ENCODE data around the gene LTF.
"Not testable (repeated sequence)": the region's sequence is repeated elsewhere in the genome, so short reads cannot be mapped to it uniquely, and the experiment has no call there.

Gene LTF

DNA sequence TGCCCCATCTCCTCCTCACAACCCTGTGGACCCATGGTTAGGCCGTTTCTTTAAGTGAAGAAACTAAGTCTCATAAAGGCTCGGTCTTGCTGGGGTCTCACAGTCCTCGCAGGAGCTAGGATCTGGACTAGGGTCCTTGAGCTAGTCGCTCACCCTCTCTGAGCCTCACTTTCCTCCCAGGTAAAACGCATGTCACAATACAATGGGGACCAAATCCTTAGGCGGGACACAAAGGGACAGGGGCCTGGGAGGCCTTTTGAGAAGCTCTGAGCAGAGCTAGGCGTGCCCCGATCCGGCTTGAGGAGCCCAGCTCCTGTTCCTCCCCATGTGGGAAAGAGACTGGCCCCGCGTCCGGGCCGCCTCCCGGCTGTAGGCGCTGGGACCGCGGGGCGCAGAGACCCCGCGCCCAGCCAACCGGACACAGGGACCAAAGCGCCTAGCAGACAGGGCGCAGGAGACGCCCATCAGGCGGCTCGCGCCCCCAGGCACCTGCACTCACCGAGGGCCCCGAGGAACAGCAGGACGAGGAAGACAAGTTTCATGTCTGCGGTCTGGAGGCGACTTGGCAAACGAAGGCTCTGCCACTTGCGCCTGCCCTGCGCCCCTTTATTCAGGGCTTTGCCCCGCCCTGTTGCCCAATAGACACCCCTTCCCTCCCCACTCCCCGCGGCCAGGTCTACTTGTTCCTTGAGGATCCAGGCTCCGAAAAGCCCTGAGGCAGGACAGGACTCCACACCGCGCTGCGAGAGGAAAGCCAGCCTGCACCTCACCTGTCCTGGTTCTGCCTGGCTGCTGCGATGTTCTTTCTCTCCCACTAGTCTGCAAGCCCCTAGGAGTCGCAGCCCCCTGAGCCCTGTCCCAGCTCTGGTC, at the start of gene LTF:
Gene LTF (minus strand): TSS at position 580 of the 870 bp plus-strand sequence. CDS start 38 bp downstream, at position 542.
- no peak for DNase-seq

DNA sequence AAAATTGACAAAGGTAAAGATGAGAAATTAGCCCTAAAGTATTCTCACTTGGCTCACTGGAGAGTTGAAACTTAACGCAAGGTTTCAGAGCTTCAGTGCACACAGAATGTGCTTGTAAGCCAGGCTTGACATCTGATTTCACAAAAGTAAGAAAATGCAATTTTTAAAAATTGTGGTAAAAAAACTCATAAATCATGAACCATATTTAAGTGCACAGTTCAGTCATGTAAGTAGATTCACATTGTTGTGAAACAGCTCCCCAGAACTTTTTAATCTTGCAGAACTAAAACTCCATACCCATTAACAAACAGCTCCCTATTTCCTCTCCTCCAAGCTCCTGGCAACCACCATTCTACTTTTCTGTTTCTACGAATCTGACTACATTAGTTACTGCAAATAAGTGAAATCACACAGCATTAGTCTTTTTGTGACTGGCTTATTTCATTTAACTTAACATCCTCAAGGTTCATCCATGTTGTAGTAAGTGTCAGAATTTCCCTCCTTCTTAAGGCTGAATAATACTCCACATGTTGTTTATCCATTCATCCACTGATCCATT, 47.6 kb upstream of the LTF start:
- DNase-seq, result no peak

GRCh38 chr3:46509661-46510187, 45.0 kb upstream of the LTF start:
- DNase-seq, result no peak

DNA sequence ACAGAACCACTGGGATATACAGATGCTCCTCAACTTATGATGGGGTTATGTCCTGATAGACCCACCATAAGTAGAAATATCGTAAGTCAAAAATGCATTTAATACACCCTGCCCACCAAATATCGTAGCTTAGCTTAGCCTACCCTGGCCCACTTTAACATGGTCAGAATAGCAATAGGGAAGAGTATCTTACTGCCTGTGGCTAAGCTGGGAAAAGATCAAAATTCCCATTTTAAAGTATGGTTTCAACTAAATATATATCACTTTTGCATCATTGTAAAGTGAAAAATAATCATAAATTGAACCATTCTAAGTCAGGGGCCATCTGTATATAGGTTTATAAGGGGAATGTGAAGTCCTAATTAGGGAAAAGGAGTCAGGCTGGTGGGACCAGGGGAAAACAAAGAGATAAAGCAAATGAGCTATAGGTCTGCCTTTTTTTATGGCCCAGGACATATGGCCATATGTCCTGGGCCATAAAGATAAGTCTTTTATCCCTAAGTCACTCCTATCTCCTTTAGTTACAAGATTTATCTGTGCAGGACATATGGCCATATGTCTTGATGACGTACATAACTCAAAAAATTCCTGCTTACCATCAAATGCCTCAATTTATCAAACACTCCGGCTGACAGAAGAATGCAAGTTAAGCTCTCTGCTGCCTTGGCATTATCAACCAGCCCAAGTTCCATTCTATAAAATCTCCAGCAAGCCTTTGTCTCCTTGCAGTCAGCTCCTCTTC, 44.3 kb upstream of the LTF start:
- no peak for DNase-seq

DNA sequence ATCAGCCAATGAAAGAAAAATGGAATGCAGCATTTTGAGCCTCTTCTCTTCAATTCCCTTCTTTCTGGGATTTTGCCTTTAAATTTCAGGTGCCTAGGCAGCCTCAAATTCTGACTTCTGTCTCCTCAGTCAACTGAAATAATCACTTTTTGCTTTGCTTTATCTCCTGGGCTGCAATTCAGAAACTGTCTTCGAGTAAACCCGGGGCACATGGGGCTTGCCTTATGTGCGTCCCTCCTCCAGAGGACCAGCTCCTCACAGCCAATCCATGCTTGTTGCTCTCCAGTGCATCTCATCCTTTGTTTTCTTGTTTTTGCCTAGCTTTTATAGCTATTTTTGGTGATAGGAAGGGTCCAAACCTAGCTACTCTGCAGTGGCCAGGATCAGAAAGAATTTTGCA, 41.8 kb upstream of the LTF start:
- DNase-seq, result no peak

DNA sequence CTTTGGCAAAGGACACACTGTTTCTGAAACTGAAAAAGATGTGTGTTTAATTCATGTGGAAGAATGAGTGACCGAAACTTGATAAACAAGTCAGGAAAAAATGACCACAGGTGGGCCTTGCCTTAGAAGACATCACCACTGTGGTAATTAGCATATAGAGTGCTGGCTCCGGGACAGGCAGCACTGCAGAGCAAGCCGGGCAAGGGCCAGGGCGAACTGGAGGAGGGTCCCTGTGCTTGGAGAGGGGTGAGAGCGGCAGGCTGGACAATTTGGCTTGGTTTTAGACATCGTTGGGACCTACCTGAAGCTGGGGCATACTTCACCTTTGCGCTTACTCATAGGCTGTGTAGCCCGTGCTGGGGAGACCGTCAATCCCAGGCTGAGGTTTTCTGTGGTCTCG, 41.2 kb upstream of the LTF start:
- no peak for DNase-seq

DNA sequence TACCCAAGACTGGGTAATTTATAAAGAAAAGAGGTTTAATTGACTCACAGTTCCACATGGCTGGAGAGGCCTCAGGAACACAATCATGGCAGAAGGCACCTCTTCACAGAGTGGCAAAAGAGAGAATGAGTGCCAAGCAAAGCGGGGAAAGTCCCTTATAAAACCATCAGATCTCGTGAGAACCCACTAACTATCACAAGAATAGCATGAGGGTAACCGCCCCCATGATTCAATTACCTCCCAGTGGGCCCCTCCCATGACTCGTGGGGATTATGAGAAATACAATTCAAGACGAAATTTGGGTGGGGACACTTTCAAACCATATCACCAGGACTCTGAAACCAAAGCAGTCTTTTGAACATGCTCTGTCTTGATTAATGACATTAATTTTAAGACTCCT, 40.1 kb upstream of the LTF start:
- peak; percentile 26 for DNase-seq

DNA sequence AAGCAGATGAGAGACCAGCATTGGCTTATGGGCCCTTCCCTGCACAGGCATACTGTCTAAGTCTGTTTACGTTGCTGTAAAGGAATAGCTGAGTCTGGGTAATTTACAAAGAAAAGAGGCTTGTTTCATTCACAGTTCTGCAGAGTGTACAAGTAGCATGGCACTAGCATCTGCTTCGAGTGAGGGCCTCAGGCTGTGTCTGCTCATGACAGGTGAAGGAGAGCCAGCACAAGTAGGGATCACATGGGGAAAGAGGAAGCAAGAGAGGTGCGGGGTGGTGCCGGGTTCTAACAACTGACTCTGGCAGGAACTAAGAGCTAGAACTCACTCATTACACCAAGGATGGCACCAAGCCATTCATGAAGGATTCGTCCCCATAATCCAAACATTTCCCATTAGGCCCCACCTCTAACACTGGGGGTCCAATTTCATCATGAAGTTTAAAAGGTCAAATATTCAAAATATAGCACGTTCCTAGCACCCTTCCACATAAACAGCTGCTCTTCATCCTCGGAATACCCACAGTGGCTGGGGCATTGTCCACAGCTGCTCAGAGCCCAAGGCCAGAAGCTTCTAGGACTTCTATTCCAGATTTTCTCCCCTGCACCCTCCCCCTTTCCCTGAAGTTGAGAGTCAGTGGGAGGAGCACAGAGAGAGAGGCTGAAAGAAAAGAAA, 38.6 kb upstream of the LTF start:
- DNase-seq, result no peak

DNA sequence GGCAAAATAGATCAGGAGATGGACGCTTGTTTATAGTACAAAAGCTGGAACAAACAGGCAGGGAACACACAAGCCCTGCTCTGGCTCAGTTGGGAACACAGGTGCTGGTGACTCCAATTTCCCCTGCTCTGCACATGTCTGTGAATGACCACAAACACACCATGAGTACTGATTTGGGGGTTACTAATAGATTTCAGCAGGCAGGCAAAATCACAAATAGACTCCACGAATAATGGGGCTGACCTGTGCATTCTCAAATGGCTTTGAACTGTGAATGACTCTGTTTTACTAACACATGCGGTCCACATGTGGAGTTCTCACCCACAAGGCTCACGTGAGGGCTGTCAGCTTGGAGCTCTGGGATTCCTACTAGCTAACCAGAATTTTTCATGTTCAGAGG, 37.0 kb upstream of the LTF start:
- no peak for DNase-seq

GRCh38 chr3:46500656-46501635, 36.2 kb upstream of the LTF start:
- DNase-seq, result no peak

DNA sequence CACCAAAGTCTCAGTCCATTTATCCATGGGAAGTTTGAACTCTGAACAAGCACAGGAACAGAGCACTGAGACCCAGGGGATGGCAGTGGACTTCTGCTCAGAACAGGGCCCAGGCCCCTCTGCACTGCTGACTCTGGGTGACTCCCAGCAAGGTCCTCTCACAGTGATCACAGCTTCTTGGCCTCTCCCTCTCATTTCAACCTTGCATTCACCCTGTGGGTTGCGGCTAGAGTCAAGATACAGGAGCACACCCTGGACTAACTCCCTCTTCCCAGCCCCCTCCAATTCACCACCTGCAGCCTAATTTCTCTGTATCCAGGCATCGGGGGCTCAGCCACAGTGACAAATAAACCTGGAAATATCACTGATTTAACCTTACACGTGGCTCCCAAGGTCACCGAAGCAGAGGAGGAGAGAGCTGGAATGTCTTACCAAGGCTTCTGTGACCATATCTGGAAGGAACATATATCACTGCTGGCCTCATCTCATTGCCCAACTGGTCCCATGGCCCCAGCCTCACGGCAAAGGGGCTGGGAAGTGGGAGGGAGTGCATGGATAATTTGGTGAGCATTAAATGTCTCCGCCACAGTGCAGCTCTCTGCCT, 34.3 kb upstream of the LTF start:
- no peak for DNase-seq

DNA sequence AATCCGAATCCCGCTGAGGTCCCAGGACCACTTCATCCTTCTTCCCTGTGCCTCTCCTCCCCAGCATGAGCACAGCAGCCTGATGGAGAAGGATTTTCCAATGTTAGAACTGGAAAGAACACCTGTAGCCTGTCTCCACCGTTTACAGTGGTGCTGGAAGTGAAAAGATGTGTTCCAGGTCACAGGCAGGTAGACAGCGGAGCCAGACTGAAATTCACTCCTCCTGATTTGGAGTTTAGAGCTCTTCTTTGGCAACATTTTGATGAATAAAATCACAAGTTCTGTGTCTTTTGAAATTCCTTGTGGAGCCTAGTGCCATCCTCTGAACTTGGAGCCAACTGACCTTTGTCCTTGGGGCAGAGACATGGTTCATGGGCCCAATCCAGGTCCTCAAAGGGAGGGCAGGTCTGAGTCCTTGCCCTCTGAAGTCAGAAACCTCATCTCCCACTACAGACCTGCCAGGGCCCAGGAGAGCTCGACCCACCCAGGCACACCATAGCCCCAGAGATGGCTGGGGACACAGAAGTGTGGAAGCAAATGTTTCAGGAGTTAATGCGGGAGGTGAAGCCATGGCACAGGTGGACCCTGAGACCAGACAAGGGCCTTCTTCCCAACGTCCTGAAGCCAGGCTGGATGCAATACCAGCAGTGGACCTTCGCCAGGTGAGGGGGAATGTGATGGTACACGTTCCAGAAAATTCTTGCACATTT, 33.0 kb upstream of the LTF start, which contains the start of gene RTP3:
Gene RTP3 (plus strand): TSS at position 421 of the 710 bp plus-strand sequence. CDS start 87 bp downstream, at position 508.
- DNase-seq, result no peak

- peak; percentile 23 for DNase-seq
Observed at GRCh38 chr3:46496746-46497555, 32.2 kb upstream of the LTF start.

DNA sequence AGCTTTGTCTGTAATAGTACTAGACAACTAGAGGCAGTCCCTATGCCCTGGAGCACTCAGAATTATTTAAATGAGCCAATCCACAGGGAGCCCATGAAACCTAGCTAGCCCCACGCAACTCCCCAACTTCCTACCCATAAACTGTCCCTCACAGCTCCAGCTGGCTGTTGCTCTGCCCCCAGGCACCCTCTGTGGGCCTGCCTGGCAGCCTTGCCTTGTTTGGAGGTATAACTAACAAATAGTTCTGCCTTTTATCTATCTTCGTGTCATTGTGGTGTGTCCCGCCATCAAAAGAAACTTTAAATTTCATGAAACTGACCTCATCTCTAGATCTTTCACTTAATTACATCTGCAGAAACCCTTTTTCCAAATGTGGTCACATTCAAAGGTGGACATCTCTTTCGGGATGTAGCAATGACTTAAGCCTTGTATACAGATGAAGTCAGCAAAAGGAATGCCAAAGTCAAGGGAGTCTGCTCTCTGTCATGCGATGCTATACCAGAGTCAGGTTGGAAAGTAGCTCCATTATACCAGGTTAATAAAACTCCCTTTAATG, 31.3 kb upstream of the LTF start:
- DNase-seq, result no peak

- not testable (repeated sequence) for DNase-seq
Observed at GRCh38 chr3:46494491-46494890, 29.8 kb upstream of the LTF start.

DNA sequence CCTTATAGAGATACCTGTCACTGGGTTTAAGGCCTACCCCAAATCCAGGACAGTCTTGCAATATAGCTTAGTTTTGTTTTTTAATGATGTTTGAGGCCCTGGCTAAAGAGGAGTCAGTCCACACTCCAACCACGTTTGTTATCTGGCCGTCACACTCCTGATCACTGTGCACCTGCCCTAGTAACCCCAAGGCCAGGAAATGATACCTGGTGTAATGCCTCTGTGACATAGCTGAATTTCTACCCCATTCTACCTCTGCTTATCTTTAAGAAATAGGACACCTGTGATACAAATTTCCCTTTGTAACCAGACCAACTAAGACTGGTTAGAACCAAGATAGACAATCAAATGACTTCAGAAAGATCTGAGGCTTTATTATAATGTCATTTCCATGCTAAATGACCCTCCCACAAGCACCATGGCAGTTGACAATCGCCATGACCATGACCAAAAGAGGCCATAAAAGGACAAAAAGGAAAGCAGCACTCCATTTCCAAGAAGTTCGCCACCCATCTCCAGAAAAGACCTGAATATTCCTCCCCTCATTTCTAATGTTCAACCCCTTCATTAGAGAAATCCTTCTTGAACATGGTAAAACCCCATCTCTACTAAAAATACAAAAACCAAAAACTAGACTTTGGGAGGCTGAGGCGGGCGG, 28.3 kb upstream of the LTF start:
- DNase-seq, result no peak

- DNase-seq, result no peak
Observed at GRCh38 chr3:46491089-46492070, 26.7 kb upstream of the LTF start.

Measured in stimulated activated naive CD4-positive, alpha-beta T cell treated with Interleukin-2 at 50 U/mL for 16 hours (primary cell).